ENCODE measurements around the gene ARHGEF38.

ARHGEF38 gene

DNA sequence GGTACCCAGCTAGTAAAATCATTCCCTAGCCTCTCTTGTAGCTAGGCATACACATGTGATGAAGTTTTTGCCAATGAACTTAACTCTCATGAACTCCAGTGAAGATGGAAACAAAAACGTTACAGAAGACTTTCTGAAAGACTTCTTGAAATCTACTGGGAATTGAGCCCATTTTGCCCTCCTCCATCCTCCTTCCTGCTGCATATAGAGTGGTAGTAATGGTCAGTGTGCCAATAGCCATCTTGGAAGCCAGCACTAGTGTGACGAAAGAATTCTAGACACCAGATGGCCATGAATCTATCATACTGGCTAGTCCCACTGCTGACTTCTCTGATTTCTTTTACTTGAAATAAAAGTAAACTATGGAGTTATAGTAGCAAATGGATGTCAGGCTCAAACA, 47.7 kb upstream of the ARHGEF38 start:
- H3K4me3 ChIP-seq (ENCODE audit: low read depth, low read length) = no peak overlapping the region
- no peak for TF ChIP-seq TCF7L2 (IDR thresholded peaks at IDR 0.05; ENCODE audit: borderline replicate concordance, low read depth, low read length)
- TF ChIP-seq, protein P1, sequence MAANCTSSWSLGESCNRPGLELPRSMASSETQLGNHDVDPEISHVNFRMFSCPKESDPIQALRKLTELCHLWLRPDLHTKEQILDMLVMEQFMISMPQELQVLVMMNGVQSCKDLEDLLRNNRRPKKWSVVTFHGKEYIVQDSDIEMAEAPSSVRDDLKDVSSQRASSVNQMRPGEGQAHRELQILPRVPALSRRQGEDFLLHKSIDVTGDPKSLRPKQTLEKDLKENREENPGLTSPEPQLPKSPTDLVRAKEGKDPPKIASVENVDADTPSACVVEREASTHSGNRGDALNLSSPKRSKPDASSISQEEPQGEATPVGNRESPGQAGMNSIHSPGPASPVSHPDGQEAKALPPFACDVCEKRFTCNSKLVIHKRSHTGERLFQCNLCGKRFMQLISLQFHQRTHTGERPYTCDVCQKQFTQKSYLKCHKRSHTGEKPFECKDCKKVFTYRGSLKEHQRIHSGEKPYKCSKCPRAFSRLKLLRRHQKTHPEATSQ (tag by site-specific recombination; IDR thresholded peaks at IDR 0.05) = no peak
- no peak for TF ChIP-seq ZNF501 (tag by site-specific recombination; IDR thresholded peaks at IDR 0.05)
- no peak for TF ChIP-seq ZNF830 (tag by site-specific recombination; IDR thresholded peaks at IDR 0.05; ENCODE audit: low read depth)
- TF ChIP-seq ZNF544 (tag by site-specific recombination; IDR thresholded peaks at IDR 0.05) = no peak
- TF ChIP-seq MYNN (tag by site-specific recombination; IDR thresholded peaks at IDR 0.05; ENCODE audit: borderline replicate concordance) = no peak
- no peak for TF ChIP-seq ZSCAN23 (tag by site-specific recombination; IDR thresholded peaks at IDR 0.05)
- no peak for TF ChIP-seq HOXA7 (CRISPR knock-in tag; IDR thresholded peaks at IDR 0.05; ENCODE audit: borderline replicate concordance)
- TF ChIP-seq, protein P2, sequence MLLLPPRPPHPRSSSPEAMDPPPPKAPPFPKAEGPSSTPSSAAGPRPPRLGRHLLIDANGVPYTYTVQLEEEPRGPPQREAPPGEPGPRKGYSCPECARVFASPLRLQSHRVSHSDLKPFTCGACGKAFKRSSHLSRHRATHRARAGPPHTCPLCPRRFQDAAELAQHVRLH (tag by site-specific recombination; IDR thresholded peaks at IDR 0.05) = no peak
- TF ChIP-seq ZFHX2 (tag by site-specific recombination; conservative IDR thresholded peaks at IDR 0.05) = no peak
- no peak for TF ChIP-seq HOXD13 (CRISPR knock-in tag; IDR thresholded peaks at IDR 0.05; ENCODE audit: borderline replicate concordance)
- TF ChIP-seq ZBTB1 (tag by site-specific recombination; IDR thresholded peaks at IDR 0.05) = no peak
- TF ChIP-seq, protein P3, sequence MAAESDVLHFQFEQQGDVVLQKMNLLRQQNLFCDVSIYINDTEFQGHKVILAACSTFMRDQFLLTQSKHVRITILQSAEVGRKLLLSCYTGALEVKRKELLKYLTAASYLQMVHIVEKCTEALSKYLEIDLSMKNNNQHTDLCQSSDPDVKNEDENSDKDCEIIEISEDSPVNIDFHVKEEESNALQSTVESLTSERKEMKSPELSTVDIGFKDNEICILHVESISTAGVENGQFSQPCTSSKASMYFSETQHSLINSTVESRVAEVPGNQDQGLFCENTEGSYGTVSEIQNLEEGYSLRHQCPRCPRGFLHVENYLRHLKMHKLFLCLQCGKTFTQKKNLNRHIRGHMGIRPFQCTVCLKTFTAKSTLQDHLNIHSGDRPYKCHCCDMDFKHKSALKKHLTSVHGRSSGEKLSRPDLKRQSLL (tag by site-specific recombination; IDR thresholded peaks at IDR 0.05) = no peak
- no peaks in the 10 kb centered on the region for H3K36me3 ChIP-seq (ENCODE audit: control insufficient read depth in 2 of 2, insufficient read depth in 1 of 2, low read length in 2 of 2)
- no peaks in the 10 kb centered on the region for H3K9me3 ChIP-seq (ENCODE audit: control insufficient read depth, insufficient read depth, low read depth, low read length)
- no peak overlapping the region for H3K27ac ChIP-seq (ENCODE audit: extremely low read depth, low read depth, low read length)
- no peaks in the 10 kb centered on the region for H3K4me1 ChIP-seq (ENCODE audit: control insufficient read depth, insufficient read depth, low read length)
- POLR2A ChIA-PET = no interaction called here
- CTCF ChIA-PET = interaction anchor here (2.1 kb wide), 1 partner anchor 16 kb away, joined by 7 read pairs; no protein-coding TSS in a partner anchor

DNA sequence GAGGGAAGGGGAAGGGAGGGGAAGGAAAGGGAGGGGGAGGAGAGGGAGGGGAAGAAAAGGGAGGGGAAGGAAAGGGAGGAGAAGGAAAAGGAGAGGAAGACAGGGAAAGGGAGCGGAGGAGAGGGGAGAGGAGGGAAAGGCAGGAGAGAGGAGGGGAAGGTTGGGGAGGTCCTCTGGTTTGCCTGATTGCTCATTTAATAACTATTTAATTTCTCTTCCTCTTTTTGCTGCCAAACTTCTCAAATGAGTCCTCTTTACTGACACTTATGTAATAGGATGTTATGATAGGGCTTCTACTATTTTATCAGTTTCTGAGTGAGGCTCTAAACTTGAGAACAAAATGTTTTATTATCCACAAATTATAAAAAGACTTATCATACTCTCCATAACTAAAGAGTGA, 43.1 kb upstream of the ARHGEF38 start:
- no peaks in the 10 kb centered on the region for H3K4me1 ChIP-seq (ENCODE audit: control insufficient read depth, insufficient read depth, low read length)
- TF ChIP-seq ZNF391 (tag by site-specific recombination; IDR thresholded peaks at IDR 0.05; ENCODE audit: borderline replicate concordance, low read depth) = no peak
- no peak for TF ChIP-seq ZNF48 (tag by site-specific recombination; IDR thresholded peaks at IDR 0.05)
- TF ChIP-seq ZNF76 (tag by site-specific recombination; IDR thresholded peaks at IDR 0.05; ENCODE audit: borderline replicate concordance, low read depth) = no peak
- TF ChIP-seq KLF9 (tag by site-specific recombination; IDR thresholded peaks at IDR 0.05; ENCODE audit: low read depth) = no peak
- no peak for TF ChIP-seq ZNF292 (tag by site-specific recombination; IDR thresholded peaks at IDR 0.05; ENCODE audit: borderline replicate concordance, low read depth)
- TF ChIP-seq MEIS1 (CRISPR knock-in tag; IDR thresholded peaks at IDR 0.05; ENCODE audit: borderline replicate concordance) = no peak
- TF ChIP-seq, protein P4, sequence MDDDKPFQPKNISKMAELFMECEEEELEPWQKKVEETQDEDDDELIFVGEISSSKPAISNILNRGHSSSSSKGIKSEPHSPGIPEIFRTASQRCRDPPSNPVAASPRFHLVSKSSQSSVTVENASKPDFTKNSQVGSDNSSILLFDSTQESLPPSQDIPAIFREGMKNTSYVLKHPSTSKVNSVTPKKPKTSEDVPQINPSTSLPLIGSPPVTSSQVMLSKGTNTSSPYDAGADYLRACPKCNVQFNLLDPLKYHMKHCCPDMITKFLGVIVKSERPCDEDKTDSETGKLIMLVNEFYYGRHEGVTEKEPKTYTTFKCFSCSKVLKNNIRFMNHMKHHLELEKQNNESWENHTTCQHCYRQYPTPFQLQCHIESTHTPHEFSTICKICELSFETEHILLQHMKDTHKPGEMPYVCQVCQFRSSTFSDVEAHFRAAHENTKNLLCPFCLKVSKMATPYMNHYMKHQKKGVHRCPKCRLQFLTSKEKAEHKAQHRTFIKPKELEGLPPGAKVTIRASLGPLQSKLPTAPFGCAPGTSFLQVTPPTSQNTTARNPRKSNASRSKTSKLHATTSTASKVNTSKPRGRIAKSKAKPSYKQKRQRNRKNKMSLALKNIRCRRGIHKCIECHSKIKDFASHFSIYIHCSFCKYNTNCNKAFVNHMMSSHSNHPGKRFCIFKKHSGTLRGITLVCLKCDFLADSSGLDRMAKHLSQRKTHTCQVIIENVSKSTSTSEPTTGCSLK (tag by site-specific recombination; IDR thresholded peaks at IDR 0.05) = no peak
- no peak for TF ChIP-seq SP2 (tag by site-specific recombination; IDR thresholded peaks at IDR 0.05)
- no peaks in the 10 kb centered on the region for H3K9me3 ChIP-seq (ENCODE audit: control insufficient read depth, insufficient read depth, low read depth, low read length)
- ChIA-PET POLR2A (no interaction called here), CTCF (no interaction called here)
- no peaks in the 10 kb centered on the region for H3K36me3 ChIP-seq (ENCODE audit: control insufficient read depth in 2 of 2, insufficient read depth in 1 of 2, low read length in 2 of 2)
- no peak overlapping the region for H3K27ac ChIP-seq (ENCODE audit: extremely low read depth, low read depth, low read length)
- H3K4me3 ChIP-seq (ENCODE audit: low read depth, low read length) = no peak overlapping the region

All from HEK293 (cell line).